Lower leg skin (tissue), 4 donors: ENCODE measurements around the gene CMYA5. TPM values are rescaled to one million over a fixed set of nuclear protein-coding genes. Genes with fewer than 3 reads are reported as not detected.
"Not testable (repeated sequence)": the region's sequence is repeated elsewhere in the genome, so short reads cannot be mapped to it uniquely, and the experiment has no call there.

ENCODE experiments used
- DNase-seq, 2 donors: peaks; one replicate each; pipeline ENCODE4 v3.0.0-alpha.2; 2019; ENCODE audit warnings: low spot score in 2 of 2
- H3K4me3 ChIP-seq: fragments of 200-600 bp; sonication (generic); 2 replicates; pipeline ENCODE4 v1.5.1; 2017; ENCODE audit warnings: mild to moderate bottlenecking, low read depth; ENCODE audit not compliant: poor library complexity, severe bottlenecking
- CTCF ChIP-seq, 3 donors: fragments of 450-650 bp; IDR thresholded peaks; one replicate each; pipeline ENCODE4 v1.5.1; 2016; ENCODE audit warnings: antibody characterized with exemption in 3 of 3, mild to moderate bottlenecking in 3 of 3, moderate library complexity in 2 of 3
- POLR2A ChIP-seq, 2 donors: fragments of 450-650 bp; IDR thresholded peaks; one replicate each; pipeline ENCODE4 v1.6.1; 2016 to 2017; ENCODE audit warnings: antibody characterized with exemption in 2 of 2, mild to moderate bottlenecking in 1 of 2, moderate library complexity in 1 of 2
- WGBS, 2 donors: methylation state at CpG; one replicate each; pipeline ENCODE4 v1.1.5; 2018; 5-methylcytosine and 5-hydroxymethylcytosine counted together
- intact Hi-C: fragments of 100-400 bp; cut with DNase I; formaldehyde crosslinking; loops from one replicate; pipeline ENCODE4 v1.15.0; 2023; ENCODE audit warnings: low total_unique reads
- total RNA-seq, 4 donors: library from RNA; depleted of rRNA; stranded (reverse); fragments of >200 nt; gene quantifications; one replicate each; pipeline ENCODE4 v1.1.0, GENCODE V29; 2016

The CMYA5 gene
- total RNA-seq, 4 donors from 2014 or later, result 5.7 to 16.4 (median 7.4) TPM

GRCh38 chr5:79771387-79771786, 81.8 kb downstream of the CMYA5 start:
- 33 to 52% methylated on average over 2 of the region's 2 CpGs for WGBS, 2 donors
- no peak for DNase-seq
- no peak overlapping the region for H3K4me3 ChIP-seq
- TF ChIP-seq CTCF (IDR thresholded peaks at IDR 0.05), result no peak
- TF ChIP-seq POLR2A (IDR thresholded peaks at IDR 0.05), result no peak
- intact Hi-C loops, result no loop called here

GRCh38 chr5:79772651-79773050, 83.0 kb downstream of the CMYA5 start:
- TF ChIP-seq CTCF (IDR thresholded peaks at IDR 0.05) (no peak), POLR2A (IDR thresholded peaks at IDR 0.05) (no peak)
- H3K4me3 ChIP-seq, result no peak overlapping the region
- intact Hi-C loops, result no loop called here
- WGBS, 2 donors, result 87% methylated on average over 5 of the region's 5 CpGs
- no peak for DNase-seq

- intact Hi-C loops, result no loop called here
- TF ChIP-seq POLR2A (IDR thresholded peaks at IDR 0.05) (no peak), CTCF (IDR thresholded peaks at IDR 0.05) (no peak)
- 85 to 89% methylated on average over 4 of the region's 4 CpGs for WGBS, 2 donors
Measured at GRCh38 chr5:79773612-79774011, 84.0 kb downstream of the CMYA5 start.

GRCh38 chr5:79774171-79774854, 84.7 kb downstream of the CMYA5 start:
- no peak for DNase-seq
- WGBS, 2 donors, result 73 to 78% methylated on average over 13 of the region's 13 CpGs
- TF ChIP-seq POLR2A (IDR thresholded peaks at IDR 0.05) (no peak), CTCF (IDR thresholded peaks at IDR 0.05) (no peak)
- no peak overlapping the region for H3K4me3 ChIP-seq
- intact Hi-C loops, result no loop called here

More at GRCh38 chr5:79773612-79774011, 84.0 kb downstream of the CMYA5 start:
- no peak for DNase-seq
- H3K4me3 ChIP-seq, result no peak overlapping the region

GRCh38 chr5:79774855-79775237, 85.2 kb downstream of the CMYA5 start:
- H3K4me3 ChIP-seq, result no peak overlapping the region
- intact Hi-C loops, result no loop called here
- TF ChIP-seq CTCF (IDR thresholded peaks at IDR 0.05) (no peak), POLR2A (IDR thresholded peaks at IDR 0.05) (no peak)
- 83 to 93% methylated on average over 4 of the region's 4 CpGs for WGBS, 2 donors
- no peak for DNase-seq

- DNase-seq, intact Hi-C loops, H3K4me3 ChIP-seq: not testable (repeated sequence)
- 76 to 84% methylated on average over 8 to 14 of the region's 14 CpGs for WGBS, 2 donors
Measured at GRCh38 chr5:79784741-79785140, 95.1 kb downstream of the CMYA5 start.
